A549 (cell line): Measurements from ENCODE around the gene PRX. TPM values are rescaled to one million over a fixed set of nuclear protein-coding genes. Genes with fewer than 3 reads are reported as not detected.

Experiments used
- ATAC-seq, 2 experiments: fragments of 200-7000 bp in 1 of 2; fragments of >200 bp in 1 of 2; cut with Nextera tagmentation in 1 of 2; cut with Tn5 transposase in 1 of 2; 3 replicates each; pipeline versions ENCODE4 v1.8.0 to v1.9.1; 2018 to 2020; ENCODE audit warnings: mild to moderate bottlenecking in 1 of 2, moderate library complexity in 1 of 2
- CTCF ChIA-PET: fragments of 300-600 bp; sonication (Branson Sonifier 250); formaldehyde crosslinking; extraction: SDS; loops from one replicate; lab custom pipeline; 2021; ENCODE audit warnings: antibody characterized with exemption, inconsistent platforms; lab: Yijun Ruan, JAX
- POLR2A ChIA-PET: fragments of 350-600 bp; formaldehyde crosslinking; extraction: SDS; loops from one replicate; lab custom pipeline; 2021; ENCODE audit warnings: antibody characterized with exemption, inconsistent platforms; lab: Yijun Ruan, JAX
- DNase-seq, 2 experiments: peaks; one replicate each; pipeline versions ENCODE4 v3.0.0 to v3.0.0-alpha.2; 2011 to 2016; ENCODE audit warnings: low read depth in 1 of 2, low spot score in 1 of 2
- FAIRE-seq: peaks from 2 replicates; lab custom pipeline; 2011; peaks lifted over from hg19 to GRCh38; lab: Jason Lieb, UNC
- H3K27ac ChIP-seq, 2 experiments: fragments of >200 bp; sonication (Bioruptor Twin); formaldehyde crosslinking; 3 replicates each; pipeline ENCODE4 v1.5.1; 2016 to 2017
- H3K4me1 ChIP-seq: fragments of >200 bp; sonication (Bioruptor Twin); formaldehyde crosslinking; 3 replicates; pipeline ENCODE4 v1.6.1; 2016
- H3K4me2 ChIP-seq: fragments of >200 bp; sonication (Bioruptor Twin); formaldehyde crosslinking; 3 replicates; pipeline ENCODE4 v1.6.1; 2016
- H3K4me3 ChIP-seq: fragments of >200 bp; sonication (Bioruptor Twin); formaldehyde crosslinking; 3 replicates; pipeline ENCODE4 v1.5.1; 2016
- H3K9me3 ChIP-seq: fragments of >200 bp; sonication (Bioruptor Twin); formaldehyde crosslinking; 3 replicates; pipeline ENCODE4 v1.6.1; 2016
- CBX2 ChIP-seq: fragments of 200-600 bp; sonication (generic); IDR thresholded peaks from 2 replicates; pipeline ENCODE4 v1.6.1; 2016; ENCODE audit warnings: low read depth, mild to moderate bottlenecking, borderline replicate concordance
- CHD2 ChIP-seq: fragments of 150-350 bp; IDR thresholded peaks from 2 replicates; pipeline ENCODE4 v1.6.1; 2014; ENCODE audit warnings: low read length; ENCODE audit not compliant: partially characterized antibody
- CHD4 ChIP-seq: fragments of 200-600 bp; sonication (generic); IDR thresholded peaks from 2 replicates; pipeline ENCODE4 v1.6.1; 2016; ENCODE audit warnings: antibody characterized with exemption, mild to moderate bottlenecking, borderline replicate concordance
- EHF ChIP-seq: fragments of 250-450 bp; sonication (Bioruptor Pico); IDR thresholded peaks from 2 replicates; pipeline ENCODE4 v1.5.0; 2020; ENCODE audit warnings: mild to moderate bottlenecking
- EP300 ChIP-seq, 2 experiments: fragments of >200 bp; sonication (Bioruptor Twin); formaldehyde crosslinking; IDR thresholded peaks; 2 replicates in 1 of 2; 3 replicates in 1 of 2; pipeline ENCODE4 v1.6.1; 2016 to 2017
- FOXS1 ChIP-seq: fragments of 250-450 bp; sonication (Bioruptor Pico); IDR thresholded peaks from 2 replicates; pipeline ENCODE4 v1.5.0; 2020; ENCODE audit warnings: mild to moderate bottlenecking, moderate library complexity
- GATA3 ChIP-seq: IDR thresholded peaks from 2 replicates; pipeline ENCODE4 v1.6.1; 2012; ENCODE audit warnings: borderline replicate concordance
- HDAC2 ChIP-seq: fragments of 200-600 bp; sonication (generic); IDR thresholded peaks from 2 replicates; pipeline ENCODE4 v1.6.1; 2016
- HEYL ChIP-seq: fragments of 250-450 bp; sonication (Bioruptor Pico); IDR thresholded peaks from 2 replicates; pipeline ENCODE4 v1.8.0; 2021; ENCODE audit warnings: mild to moderate bottlenecking, moderate library complexity
- HOXA7 ChIP-seq: fragments of 250-450 bp; sonication (Bioruptor Pico); IDR thresholded peaks from 2 replicates; pipeline ENCODE4 v1.5.0; 2020; ENCODE audit warnings: mild to moderate bottlenecking, moderate library complexity
- HOXB13 ChIP-seq: fragments of 250-450 bp; sonication (Bioruptor Pico); IDR thresholded peaks from 2 replicates; pipeline ENCODE4 v1.5.0; 2020; ENCODE audit warnings: low read depth, mild to moderate bottlenecking, moderate library complexity
- JUN ChIP-seq, 2 experiments: fragments of >200 bp; sonication (Bioruptor Twin); formaldehyde crosslinking; IDR thresholded peaks; 2 replicates in 1 of 2; 3 replicates in 1 of 2; pipeline ENCODE4 v1.6.1; 2016 to 2017
- KDM5A ChIP-seq: fragments of 200-600 bp; sonication (generic); IDR thresholded peaks from 2 replicates; pipeline ENCODE4 v1.6.1; 2016; ENCODE audit warnings: antibody characterized with exemption, mild to moderate bottlenecking
- MAFK ChIP-seq: fragments of 450-650 bp; IDR thresholded peaks from 2 replicates; pipeline ENCODE4 v1.6.1; 2014; ENCODE audit not compliant: partially characterized antibody
- MYC ChIP-seq: IDR thresholded peaks from 2 replicates; pipeline ENCODE4 v1.6.1; 2012; ENCODE audit warnings: mild to moderate bottlenecking, inconsistent platforms, low read length, improper control_type of control experiment, borderline replicate concordance
- NR3C1 ChIP-seq: fragments of >200 bp; sonication (Bioruptor Twin); formaldehyde crosslinking; IDR thresholded peaks from 3 replicates; pipeline ENCODE4 v1.6.1; 2017
- POLR2A ChIP-seq: IDR thresholded peaks from 2 replicates; pipeline ENCODE4 v1.6.1; 2012; ENCODE audit warnings: mild to moderate bottlenecking, low read length
- RARB ChIP-seq: fragments of 250-450 bp; sonication (Bioruptor Pico); IDR thresholded peaks from 2 replicates; pipeline ENCODE4 v1.8.0; 2021; ENCODE audit warnings: mild to moderate bottlenecking, moderate library complexity
- SMC3 ChIP-seq: fragments of >200 bp; sonication (Bioruptor Twin); formaldehyde crosslinking; IDR thresholded peaks from 3 replicates; pipeline ENCODE4 v1.6.1; 2018; ENCODE audit warnings: inconsistent platforms
- TFCP2L1 ChIP-seq: fragments of 250-450 bp; sonication (Bioruptor Pico); IDR thresholded peaks from 2 replicates; pipeline ENCODE4 v1.5.0; 2021; ENCODE audit warnings: mild to moderate bottlenecking
- ZC3H11A ChIP-seq: fragments of 450-650 bp; IDR thresholded peaks from 2 replicates; pipeline ENCODE4 v1.6.1; 2014; ENCODE audit warnings: antibody characterized with exemption, mild to moderate bottlenecking
- WGBS: methylation state at CpG from one replicate; pipeline ENCODE4 v1.1.6; 2017; ENCODE audit errors: missing lambda C conversion rate; 5-methylcytosine and 5-hydroxymethylcytosine counted together
- polyA plus RNA-seq, 4 experiments: library from polyadenylated mRNA; depleted of rRNA in 3 of 4; stranded (reverse); fragments of >200 nt; fragmentation: RNase III in 1 of 4; extraction: RNeasy Plus Mini Kit Qiagen cat#74134 plus additional on column Dnase treatment in 1 of 4; gene quantifications; 2 replicates in 3 of 4; 3 replicates in 1 of 4; pipeline ENCODE4 v1.2.3, GENCODE V29; 2011 to 2017
- TF ChIP-seq, protein P1 (sequence below): fragments of >200 bp; sonication (Bioruptor Twin); formaldehyde crosslinking; IDR thresholded peaks from 2 replicates; pipeline ENCODE4 v1.6.1; 2016
- TF ChIP-seq, protein P2 (sequence below): fragments of 250-450 bp; sonication (Bioruptor Pico); IDR thresholded peaks from 2 replicates; pipeline ENCODE4 v1.5.0; 2020; ENCODE audit warnings: low read depth, mild to moderate bottlenecking, moderate library complexity
- TF ChIP-seq, protein P3 (sequence below): fragments of 200-600 bp; sonication (generic); IDR thresholded peaks from 2 replicates; pipeline ENCODE4 v1.6.1; 2016; ENCODE audit warnings: antibody characterized with exemption, mild to moderate bottlenecking, moderate library complexity
- TF ChIP-seq, protein P4 (sequence below): fragments of >200 bp; sonication (Bioruptor Twin); formaldehyde crosslinking; IDR thresholded peaks from 3 replicates; pipeline ENCODE4 v1.6.1; 2016

Gene PRX
- polyA plus RNA-seq, 2 of the 4 experiments (the other 2 are of a cell fraction), result 1.6 to 1.8 TPM

DNA sequence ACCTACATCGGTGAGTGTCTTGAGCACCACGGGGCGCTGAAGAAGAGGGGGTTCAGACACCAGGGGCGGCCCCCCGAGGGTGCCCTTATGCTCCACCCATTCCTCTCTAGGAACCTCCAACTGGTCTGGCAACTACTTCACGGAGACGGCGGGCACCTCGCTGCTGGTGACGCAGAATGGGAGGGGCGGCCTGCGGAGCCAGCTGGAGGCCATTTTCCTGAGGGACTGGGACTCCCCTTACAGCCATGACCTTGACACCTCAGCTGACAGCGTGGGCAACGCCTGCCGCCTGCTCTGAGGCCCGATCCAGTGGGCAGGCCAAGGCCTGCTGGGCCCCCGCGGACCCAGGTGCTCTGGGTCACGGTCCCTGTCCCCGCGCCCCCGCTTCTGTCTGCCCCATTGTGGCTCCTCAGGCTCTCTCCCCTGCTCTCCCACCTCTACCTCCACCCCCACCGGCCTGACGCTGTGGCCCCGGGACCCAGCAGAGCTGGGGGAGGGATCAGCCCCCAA, 35.2 kb downstream of the PRX start:
- no peak for FAIRE-seq
- H3K9me3 ChIP-seq, result no peaks in the 10 kb centered on the region
- WGBS, result 88% methylated on average over 25 of the region's 25 CpGs
- no peak for TF ChIP-seq KDM5A
- TF ChIP-seq TFCP2L1 (CRISPR knock-in tag), result no peak
- TF ChIP-seq HEYL, result no peak
- no peak for TF ChIP-seq HDAC2
- no peak for TF ChIP-seq MAFK
- TF ChIP-seq NR3C1, result no peak
- no peak for TF ChIP-seq CBX2
- TF ChIP-seq FOXS1 (CRISPR knock-in tag), result no peak
- TF ChIP-seq JUN (IDR thresholded peaks at IDR 0.05), result no peak
- TF ChIP-seq, protein P1, sequence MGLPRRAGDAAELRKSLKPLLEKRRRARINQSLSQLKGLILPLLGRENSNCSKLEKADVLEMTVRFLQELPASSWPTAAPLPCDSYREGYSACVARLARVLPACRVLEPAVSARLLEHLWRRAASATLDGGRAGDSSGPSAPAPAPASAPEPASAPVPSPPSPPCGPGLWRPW, result no peak
- TF ChIP-seq GATA3, result no peak
- no peak for TF ChIP-seq POLR2A
- TF ChIP-seq, protein P2, sequence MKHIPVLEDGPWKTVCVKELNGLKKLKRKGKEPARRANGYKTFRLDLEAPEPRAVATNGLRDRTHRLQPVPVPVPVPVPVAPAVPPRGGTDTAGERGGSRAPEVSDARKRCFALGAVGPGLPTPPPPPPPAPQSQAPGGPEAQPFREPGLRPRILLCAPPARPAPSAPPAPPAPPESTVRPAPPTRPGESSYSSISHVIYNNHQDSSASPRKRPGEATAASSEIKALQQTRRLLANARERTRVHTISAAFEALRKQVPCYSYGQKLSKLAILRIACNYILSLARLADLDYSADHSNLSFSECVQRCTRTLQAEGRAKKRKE (CRISPR knock-in tag), result no peak
- no peak for TF ChIP-seq SMC3
- TF ChIP-seq RARB (CRISPR knock-in tag), result no peak
- no peak for TF ChIP-seq CHD2
- no peak for TF ChIP-seq EP300 (IDR thresholded peaks at IDR 0.05)
- no peak for TF ChIP-seq HOXA7 (CRISPR knock-in tag)
- TF ChIP-seq CHD4, result no peak
- TF ChIP-seq, all 56 proteins: peak for 0
- ATAC-seq, result no peak
- ChIA-PET POLR2A (no interaction called here), CTCF (interaction anchor here (0.5 to 3.9 kb wide), 3 partner anchors 9 to 47 kb away, joined by 3 to 14 read pairs (median 8); no protein-coding TSS in a partner anchor)
- no peak overlapping the region for H3K27ac ChIP-seq
- H3K4me3 ChIP-seq, result no peak overlapping the region
- no peaks in the 10 kb centered on the region for H3K4me1 ChIP-seq
- H3K4me2 ChIP-seq, result no peak overlapping the region
- DNase-seq, result no peak

DNA sequence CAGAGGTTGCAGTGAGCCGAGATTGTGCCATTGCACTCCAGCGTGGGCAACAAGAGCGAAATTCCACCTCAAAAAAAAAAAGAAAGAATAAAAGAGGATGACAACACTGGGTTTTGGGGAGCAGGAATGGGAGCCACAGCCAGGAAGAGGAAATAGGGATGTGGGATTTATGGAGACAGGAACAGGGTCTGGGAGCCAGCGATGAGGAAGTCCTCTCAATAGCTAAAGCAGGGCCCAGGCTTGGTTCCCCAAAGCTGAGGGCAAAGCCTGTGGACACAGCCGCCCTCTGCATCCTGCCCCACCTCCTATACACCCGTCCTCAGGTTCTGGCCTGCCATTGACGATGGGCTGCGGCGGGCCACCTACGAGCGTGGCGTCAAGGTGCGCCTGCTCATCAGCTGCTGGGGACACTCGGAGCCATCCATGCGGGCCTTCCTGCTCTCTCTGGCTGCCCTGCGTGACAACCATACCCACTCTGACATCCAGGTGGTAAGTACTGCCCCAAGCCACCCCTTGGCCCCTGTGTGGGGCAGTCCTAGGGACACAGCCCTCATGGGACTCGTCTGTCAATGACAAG, 36.8 kb downstream of the PRX start:
- POLR2A ChIA-PET, result no interaction called here
- H3K4me3 ChIP-seq, result no peak overlapping the region
- FAIRE-seq, result no peak
- no peak overlapping the region for H3K27ac ChIP-seq
- TF ChIP-seq TFCP2L1 (CRISPR knock-in tag), result no peak
- TF ChIP-seq POLR2A, result no peak
- no peak for TF ChIP-seq ZC3H11A
- TF ChIP-seq, protein P3, sequence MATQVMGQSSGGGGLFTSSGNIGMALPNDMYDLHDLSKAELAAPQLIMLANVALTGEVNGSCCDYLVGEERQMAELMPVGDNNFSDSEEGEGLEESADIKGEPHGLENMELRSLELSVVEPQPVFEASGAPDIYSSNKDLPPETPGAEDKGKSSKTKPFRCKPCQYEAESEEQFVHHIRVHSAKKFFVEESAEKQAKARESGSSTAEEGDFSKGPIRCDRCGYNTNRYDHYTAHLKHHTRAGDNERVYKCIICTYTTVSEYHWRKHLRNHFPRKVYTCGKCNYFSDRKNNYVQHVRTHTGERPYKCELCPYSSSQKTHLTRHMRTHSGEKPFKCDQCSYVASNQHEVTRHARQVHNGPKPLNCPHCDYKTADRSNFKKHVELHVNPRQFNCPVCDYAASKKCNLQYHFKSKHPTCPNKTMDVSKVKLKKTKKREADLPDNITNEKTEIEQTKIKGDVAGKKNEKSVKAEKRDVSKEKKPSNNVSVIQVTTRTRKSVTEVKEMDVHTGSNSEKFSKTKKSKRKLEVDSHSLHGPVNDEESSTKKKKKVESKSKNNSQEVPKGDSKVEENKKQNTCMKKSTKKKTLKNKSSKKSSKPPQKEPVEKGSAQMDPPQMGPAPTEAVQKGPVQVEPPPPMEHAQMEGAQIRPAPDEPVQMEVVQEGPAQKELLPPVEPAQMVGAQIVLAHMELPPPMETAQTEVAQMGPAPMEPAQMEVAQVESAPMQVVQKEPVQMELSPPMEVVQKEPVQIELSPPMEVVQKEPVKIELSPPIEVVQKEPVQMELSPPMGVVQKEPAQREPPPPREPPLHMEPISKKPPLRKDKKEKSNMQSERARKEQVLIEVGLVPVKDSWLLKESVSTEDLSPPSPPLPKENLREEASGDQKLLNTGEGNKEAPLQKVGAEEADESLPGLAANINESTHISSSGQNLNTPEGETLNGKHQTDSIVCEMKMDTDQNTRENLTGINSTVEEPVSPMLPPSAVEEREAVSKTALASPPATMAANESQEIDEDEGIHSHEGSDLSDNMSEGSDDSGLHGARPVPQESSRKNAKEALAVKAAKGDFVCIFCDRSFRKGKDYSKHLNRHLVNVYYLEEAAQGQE, result no peak
- TF ChIP-seq HOXB13, result no peak
- TF ChIP-seq KDM5A, result no peak
- no peak for TF ChIP-seq HDAC2
- TF ChIP-seq EHF (CRISPR knock-in tag), result no peak
- TF ChIP-seq MYC, result no peak
- TF ChIP-seq, protein P4, sequence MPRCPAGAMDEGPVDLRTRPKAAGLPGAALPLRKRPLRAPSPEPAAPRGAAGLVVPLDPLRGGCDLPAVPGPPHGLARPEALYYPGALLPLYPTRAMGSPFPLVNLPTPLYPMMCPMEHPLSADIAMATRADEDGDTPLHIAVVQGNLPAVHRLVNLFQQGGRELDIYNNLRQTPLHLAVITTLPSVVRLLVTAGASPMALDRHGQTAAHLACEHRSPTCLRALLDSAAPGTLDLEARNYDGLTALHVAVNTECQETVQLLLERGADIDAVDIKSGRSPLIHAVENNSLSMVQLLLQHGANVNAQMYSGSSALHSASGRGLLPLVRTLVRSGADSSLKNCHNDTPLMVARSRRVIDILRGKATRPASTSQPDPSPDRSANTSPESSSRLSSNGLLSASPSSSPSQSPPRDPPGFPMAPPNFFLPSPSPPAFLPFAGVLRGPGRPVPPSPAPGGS, result no peak
- TF ChIP-seq, all 56 proteins: peak for 0
- 92% methylated on average over 16 of the region's 17 CpGs for WGBS
- CTCF ChIA-PET, result interaction anchor here (1.1 kb wide), 1 partner anchor 20 kb away, joined by 3 read pairs; no protein-coding TSS in a partner anchor
- H3K9me3 ChIP-seq, result no peaks in the 10 kb centered on the region
- H3K4me2 ChIP-seq, result no peak overlapping the region
- DNase-seq, result no peak
- ATAC-seq, result no peak
- H3K4me1 ChIP-seq, result no peaks in the 10 kb centered on the region
